ENCODE measurements around the gene ITGA6.

Gene ITGA6

GRCh38 chr2:172445851-172446250 is 18.5 kb downstream of the ITGA6 start:
- DNase-seq, result no peak

GRCh38 chr2:172446474-172447063 is 19.2 kb downstream of the ITGA6 start:
- no peak for DNase-seq

GRCh38 chr2:172447811-172448493 is 20.6 kb downstream of the ITGA6 start:
- no peak for DNase-seq

GRCh38 chr2:172448544-172449267 is 21.3 kb downstream of the ITGA6 start:
- no peak for DNase-seq

- DNase-seq, result no peak
Observed at GRCh38 chr2:172449911-172450550, 22.6 kb downstream of the ITGA6 start.

GRCh38 chr2:172451923-172452322 is 24.5 kb downstream of the ITGA6 start:
- no peak for DNase-seq

GRCh38 chr2:172452845-172453244 is 25.5 kb downstream of the ITGA6 start:
- no peak for DNase-seq

- DNase-seq, result no peak
Observed at GRCh38 chr2:172454404-172455120, 27.2 kb downstream of the ITGA6 start.

GRCh38 chr2:172455121-172455515 is 27.7 kb downstream of the ITGA6 start:
- DNase-seq, result no peak

GRCh38 chr2:172456002-172456401 is 28.6 kb downstream of the ITGA6 start:
- DNase-seq, result no peak

- DNase-seq, result no peak
Observed at GRCh38 chr2:172457536-172457935, 30.1 kb downstream of the ITGA6 start.

- DNase-seq, result no peak
Observed at GRCh38 chr2:172458561-172459124, 31.3 kb downstream of the ITGA6 start.

GRCh38 chr2:172460780-172461201 is 33.4 kb downstream of the ITGA6 start:
- DNase-seq, result no peak

- peak; percentile 80 for DNase-seq
Observed at GRCh38 chr2:172461591-172462372, 34.4 kb downstream of the ITGA6 start.

GRCh38 chr2:172462373-172462848 is 35.0 kb downstream of the ITGA6 start:
- no peak for DNase-seq

GRCh38 chr2:172462849-172463381 is 35.5 kb downstream of the ITGA6 start:
- peak; percentile 18 for DNase-seq

GRCh38 chr2:172464400-172465129 is 37.2 kb downstream of the ITGA6 start:
- no peak for DNase-seq

GRCh38 chr2:172465417-172466334 is 38.3 kb downstream of the ITGA6 start:
- peak; percentile 74 for DNase-seq

GRCh38 chr2:172467382-172467781 is 40.0 kb downstream of the ITGA6 start:
- no peak for DNase-seq

Data from activated naive CD4-positive, alpha-beta T cell treated with Interleukin-2 at 50 U/mL for 16 hours (primary cell).